Hematopoietic multipotent progenitor cell treated with erythropoietin and hydrocortisone succinate and interleukin-3 and kit ligand, for 4 days (in vitro differentiated cells): Measurements from ENCODE around the gene TMEM178B.

Experiments
- DNase-seq: peaks from one replicate; pipeline ENCODE4 v3.0.0-alpha.2; 2015

The TMEM178B gene

DNA sequence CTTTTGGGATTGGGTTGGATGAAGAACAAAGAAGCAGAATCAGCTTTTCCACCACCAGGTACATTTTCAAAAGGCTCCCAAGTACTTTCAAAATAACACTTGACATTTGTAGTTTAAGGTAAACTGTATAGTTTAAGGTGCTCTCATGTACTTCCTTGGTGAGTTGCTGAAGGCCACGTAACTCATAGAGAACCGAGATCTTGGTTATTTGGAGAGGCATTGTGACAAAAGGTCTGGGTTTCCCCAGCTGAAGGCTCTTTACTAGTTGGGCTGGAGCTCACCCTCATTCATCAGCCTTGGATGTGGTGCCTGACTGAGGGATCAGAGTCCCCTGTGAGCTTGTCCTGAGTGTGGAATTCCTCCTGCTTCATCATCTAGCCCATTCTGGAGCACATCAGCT, 191.8 kb downstream of the TMEM178B start:
- DNase-seq, result no peak

GRCh38 chr7:141268614-141269013, 194.8 kb downstream of the TMEM178B start:
- no peak for DNase-seq

DNA sequence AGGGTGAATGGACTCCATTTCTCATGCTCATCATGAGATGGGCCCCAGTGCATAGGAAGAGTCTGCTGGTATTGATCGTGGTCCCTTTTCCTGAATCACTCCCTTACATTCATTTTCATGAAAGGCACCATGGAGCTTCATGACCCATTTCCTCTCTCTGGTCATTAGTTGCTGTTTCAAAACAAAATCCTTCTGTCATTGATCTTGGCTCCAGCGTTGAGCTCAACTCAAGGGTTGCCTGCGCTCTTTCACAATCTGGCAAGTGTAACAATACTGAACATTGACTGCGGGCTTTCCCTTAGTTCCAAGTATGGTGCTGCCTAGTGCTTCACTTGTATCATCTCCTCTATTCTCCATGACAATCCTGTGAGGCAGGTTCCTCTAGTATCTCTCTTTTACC, 197.6 kb downstream of the TMEM178B start:
- DNase-seq, result no peak

DNA sequence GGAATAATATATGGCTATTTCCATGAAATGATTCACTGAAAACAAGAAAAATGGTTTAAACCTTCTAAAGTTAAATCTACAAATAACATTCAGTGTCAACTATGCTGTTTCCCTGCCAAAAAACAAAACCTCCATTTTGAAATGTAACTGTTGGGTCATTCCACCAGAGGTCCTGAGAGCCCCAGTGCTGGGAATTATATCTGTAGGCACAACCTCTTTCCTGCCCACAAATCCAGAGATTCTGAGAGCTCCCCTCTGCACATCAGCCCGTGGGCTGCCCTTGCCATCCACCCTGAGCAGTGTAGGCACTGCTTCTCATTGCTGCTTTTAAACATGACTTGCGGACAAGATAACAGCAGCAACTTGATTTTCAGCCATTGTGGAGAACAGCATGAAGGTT, 198.6 kb downstream of the TMEM178B start:
- no peak for DNase-seq

DNA sequence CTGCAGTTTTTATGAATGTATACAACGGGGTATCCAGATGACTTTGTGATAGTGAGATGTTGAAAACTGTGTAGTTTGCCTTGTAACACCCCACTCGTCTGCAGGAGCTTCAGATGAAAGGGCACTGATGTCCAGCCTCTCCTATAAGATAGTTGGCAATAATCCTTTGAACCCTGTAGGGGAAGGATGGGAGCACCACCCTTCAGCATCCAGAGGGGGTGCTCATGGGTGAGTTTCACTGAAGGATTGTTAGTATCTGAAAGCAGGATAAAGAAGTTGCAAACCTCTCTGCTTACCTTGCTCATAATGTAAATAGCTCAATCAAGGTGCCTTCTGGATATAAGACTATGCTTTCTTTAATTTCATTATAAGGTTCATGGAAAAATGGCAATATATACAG, 201.5 kb downstream of the TMEM178B start:
- DNase-seq, result no peak

- DNase-seq, result no peak
Measured at GRCh38 chr7:141276031-141276430, 202.2 kb downstream of the TMEM178B start.

DNA sequence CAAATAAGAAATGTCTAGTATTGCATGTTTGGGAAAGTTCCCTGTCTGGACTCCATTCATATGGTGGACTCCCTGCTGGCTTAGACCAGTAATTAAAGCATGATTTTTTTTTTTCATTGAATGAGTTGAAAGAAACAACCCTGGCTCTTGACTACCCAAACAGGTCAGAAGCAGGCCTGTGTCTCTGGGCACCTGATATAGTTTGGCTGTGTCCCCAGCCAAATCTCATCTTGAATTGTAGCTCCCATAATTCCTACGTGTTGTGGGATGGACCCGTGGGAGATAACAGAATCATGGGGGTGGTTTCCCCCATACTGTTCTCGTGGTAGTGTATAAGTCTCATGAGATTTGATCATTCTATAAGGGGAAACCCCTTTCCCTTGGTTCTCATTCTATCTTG, 206.2 kb downstream of the TMEM178B start:
- no peak for DNase-seq

- DNase-seq, result no peak
Measured at GRCh38 chr7:141281311-141281710, 207.4 kb downstream of the TMEM178B start.

DNA sequence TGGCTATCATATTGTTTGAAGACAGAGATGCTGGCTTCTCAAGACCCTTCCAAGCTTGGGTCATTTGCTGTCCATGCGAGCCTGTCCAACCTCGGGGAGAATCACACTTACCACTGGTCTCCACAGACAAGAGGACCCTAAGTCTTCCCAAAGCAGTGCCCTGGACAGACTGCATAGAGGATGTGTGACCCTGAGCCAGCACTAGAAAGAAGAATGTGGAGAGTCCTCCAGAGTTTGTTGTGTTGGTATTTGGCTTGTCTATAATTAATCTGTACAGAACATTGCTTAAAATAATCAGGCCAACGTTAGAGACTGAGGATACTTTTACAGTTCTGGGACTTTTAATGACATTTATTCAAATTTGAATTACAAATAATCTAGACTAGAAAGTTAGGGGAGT, 212.7 kb downstream of the TMEM178B start:
- DNase-seq, result no peak

- DNase-seq, result no peak
Measured at GRCh38 chr7:141287936-141288335, 214.1 kb downstream of the TMEM178B start.

- DNase-seq, result no peak
Measured at GRCh38 chr7:141288626-141289025, 214.8 kb downstream of the TMEM178B start.

GRCh38 chr7:141290365-141290764, 216.5 kb downstream of the TMEM178B start:
- DNase-seq, result no peak

- no peak for DNase-seq
Measured at GRCh38 chr7:141290973-141291372, 217.1 kb downstream of the TMEM178B start.

GRCh38 chr7:141291541-141291940, 217.7 kb downstream of the TMEM178B start:
- DNase-seq, result peak; percentile 34

DNA sequence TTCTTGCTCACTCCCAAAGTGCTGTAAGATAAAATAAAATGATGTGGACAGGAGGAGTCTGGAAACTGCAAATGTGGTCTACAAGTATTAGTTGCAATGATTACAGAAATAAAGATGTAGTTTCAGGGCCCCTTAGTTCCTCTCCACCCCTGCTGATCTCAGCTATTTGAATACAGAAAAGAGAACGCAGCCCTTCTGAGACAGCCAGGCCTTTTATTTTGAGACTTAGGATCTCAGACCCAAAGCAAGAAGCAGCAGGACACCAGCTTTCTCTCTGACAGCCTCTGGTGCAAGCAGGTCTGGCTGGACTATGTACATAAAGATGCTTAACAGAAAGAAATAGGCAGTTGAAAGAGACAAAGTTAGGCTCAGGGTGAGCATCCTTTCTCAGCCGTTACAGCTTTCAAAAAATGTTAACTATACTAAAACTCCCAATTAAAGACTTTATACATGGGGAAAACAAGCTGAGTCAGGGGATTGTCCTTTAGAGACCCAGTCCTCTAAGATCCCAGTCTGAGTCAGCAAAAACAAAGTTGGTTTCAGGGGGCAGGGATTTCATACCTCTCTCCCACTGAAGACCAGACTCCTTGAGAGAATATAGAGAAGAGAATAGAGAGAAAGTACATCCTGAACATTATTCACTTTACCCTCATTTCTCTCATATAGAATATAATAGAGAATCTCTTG, 220.4 kb downstream of the TMEM178B start:
- DNase-seq, result no peak

GRCh38 chr7:141295367-141295895, 221.6 kb downstream of the TMEM178B start:
- no peak for DNase-seq

GRCh38 chr7:141300816-141301215, 227.0 kb downstream of the TMEM178B start:
- DNase-seq, result no peak

GRCh38 chr7:141301544-141301943, 227.7 kb downstream of the TMEM178B start:
- DNase-seq, result no peak

- no peak for DNase-seq
Measured at GRCh38 chr7:141302617-141303016, 228.8 kb downstream of the TMEM178B start.

- DNase-seq, result no peak
Measured at GRCh38 chr7:141304291-141304690, 230.4 kb downstream of the TMEM178B start.

- no peak for DNase-seq
Measured at GRCh38 chr7:141306081-141306480, 232.2 kb downstream of the TMEM178B start.

DNA sequence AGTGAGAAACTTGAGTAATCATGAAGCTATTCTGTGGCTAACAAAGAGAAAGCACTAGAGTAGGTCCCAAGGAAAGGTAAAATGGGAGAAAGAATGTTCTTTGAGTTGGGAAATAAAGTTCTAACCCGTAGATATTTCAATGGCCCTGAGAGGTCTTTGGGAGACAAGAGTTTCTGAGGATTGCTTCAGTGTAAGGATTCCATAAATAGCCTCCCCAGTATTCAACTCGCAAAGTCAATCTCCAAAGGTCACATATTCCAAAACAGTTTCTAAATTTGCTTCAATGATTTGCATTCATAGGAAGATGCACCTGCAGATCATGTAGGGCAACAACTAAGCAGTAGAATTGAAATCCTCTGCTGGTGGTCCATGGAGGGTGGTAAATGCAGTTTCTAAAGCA, 238.5 kb downstream of the TMEM178B start:
- no peak for DNase-seq

GRCh38 chr7:141312828-141313521, 239.1 kb downstream of the TMEM178B start:
- DNase-seq, result no peak

- no peak for DNase-seq
Measured at GRCh38 chr7:141313896-141314295, 240.0 kb downstream of the TMEM178B start.
